ENCODE measurements around the gene C1S. TPM values are rescaled to one million over a fixed set of nuclear protein-coding genes. Genes with fewer than 3 reads are reported as not detected.

The C1S gene
- total RNA-seq, 2 experiments from 2014 or later, result 3.6 to 5.2 TPM

DNA sequence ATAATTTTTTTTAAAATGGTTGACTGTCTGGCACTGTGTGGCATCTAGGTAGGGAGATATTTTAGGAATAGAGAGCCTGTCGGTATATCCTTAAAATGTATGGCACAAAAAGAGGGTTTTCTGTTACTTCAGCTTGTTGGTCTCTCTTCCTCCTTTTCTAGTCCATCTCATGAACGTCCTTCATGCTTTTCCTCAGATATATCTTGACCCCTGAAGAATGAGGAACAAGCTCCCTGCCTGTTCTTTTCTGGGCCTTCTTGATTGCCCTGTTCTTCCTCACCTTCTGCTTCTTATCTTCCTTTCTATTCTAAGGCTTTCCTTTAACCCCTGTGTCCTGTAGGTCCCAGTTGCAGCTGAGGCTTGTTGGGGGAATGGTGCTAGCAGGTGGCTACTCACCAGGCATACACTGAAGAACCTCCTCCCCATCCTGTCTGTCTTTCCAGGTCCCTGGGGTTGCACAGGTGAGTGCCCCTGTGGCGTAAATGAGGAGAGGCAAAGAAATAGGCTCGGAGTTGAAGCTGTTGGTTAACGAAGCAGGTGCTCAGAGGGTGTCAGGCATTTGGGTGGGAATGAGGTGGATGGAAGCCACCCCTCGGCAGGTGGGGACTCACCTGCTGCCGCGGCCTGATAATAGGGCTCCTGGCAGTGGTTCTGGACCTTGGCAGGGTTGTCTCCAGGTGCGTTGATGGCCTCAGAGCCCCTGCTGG lies 38.9 kb downstream of the C1S start:
- DNase-seq (ENCODE audit: low spot score), result no peak
- no peak overlapping the region for H2AFZ ChIP-seq (ENCODE audit: low read length)
- H3K4me2 ChIP-seq (ENCODE audit: low read length), result no peak overlapping the region
- no peaks in the 10 kb centered on the region for H3K79me2 ChIP-seq (ENCODE audit: insufficient read depth, low read depth, low read length)
- no peaks in the 10 kb centered on the region for H3K4me1 ChIP-seq (ENCODE audit: insufficient read depth, low read length, poor library complexity, severe bottlenecking)
- intact Hi-C loops (cut with micrococcal nuclease; ENCODE audit: unreplicated experiment), result no loop called here
- POLR2A ChIA-PET, result interaction anchor here (0.7 kb wide), 1 partner anchor 59 kb away, joined by 3 read pairs; no protein-coding TSS in a partner anchor
- no peaks in the 10 kb centered on the region for H3K36me3 ChIP-seq (ENCODE audit: insufficient read depth, low read length)
- no peaks in the 10 kb centered on the region for H3K9me2 ChIP-seq (ENCODE audit: insufficient read depth, low read length)
- TF ChIP-seq EZH2phosphoT487 (IDR thresholded peaks at IDR 0.05; ENCODE audit: borderline replicate concordance, low read depth, low read length), result no peak
- TF ChIP-seq, protein P1, sequence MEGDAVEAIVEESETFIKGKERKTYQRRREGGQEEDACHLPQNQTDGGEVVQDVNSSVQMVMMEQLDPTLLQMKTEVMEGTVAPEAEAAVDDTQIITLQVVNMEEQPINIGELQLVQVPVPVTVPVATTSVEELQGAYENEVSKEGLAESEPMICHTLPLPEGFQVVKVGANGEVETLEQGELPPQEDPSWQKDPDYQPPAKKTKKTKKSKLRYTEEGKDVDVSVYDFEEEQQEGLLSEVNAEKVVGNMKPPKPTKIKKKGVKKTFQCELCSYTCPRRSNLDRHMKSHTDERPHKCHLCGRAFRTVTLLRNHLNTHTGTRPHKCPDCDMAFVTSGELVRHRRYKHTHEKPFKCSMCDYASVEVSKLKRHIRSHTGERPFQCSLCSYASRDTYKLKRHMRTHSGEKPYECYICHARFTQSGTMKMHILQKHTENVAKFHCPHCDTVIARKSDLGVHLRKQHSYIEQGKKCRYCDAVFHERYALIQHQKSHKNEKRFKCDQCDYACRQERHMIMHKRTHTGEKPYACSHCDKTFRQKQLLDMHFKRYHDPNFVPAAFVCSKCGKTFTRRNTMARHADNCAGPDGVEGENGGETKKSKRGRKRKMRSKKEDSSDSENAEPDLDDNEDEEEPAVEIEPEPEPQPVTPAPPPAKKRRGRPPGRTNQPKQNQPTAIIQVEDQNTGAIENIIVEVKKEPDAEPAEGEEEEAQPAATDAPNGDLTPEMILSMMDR (conservative IDR thresholded peaks at IDR 0.05; ENCODE audit: low read length), result no peak
- CTCF ChIA-PET (ENCODE audit: unreplicated experiment), result no interaction called here
- no peaks in the 10 kb centered on the region for H3K9me3 ChIP-seq (ENCODE audit: low read length)
- no peak overlapping the region for H3K27ac ChIP-seq (ENCODE audit: low read depth, low read length, poor library complexity, severe bottlenecking)
- no peak overlapping the region for H3K4me3 ChIP-seq (ENCODE audit: low read depth, low read length, poor library complexity, severe bottlenecking)
- no TSS peak for BruUV-seq (replicated peaks)
- no peaks in the 10 kb centered on the region for H4K20me1 ChIP-seq (ENCODE audit: insufficient read depth, low read length)

- no peak overlapping the region for H3K4me3 ChIP-seq (ENCODE audit: low read depth, low read length, poor library complexity, severe bottlenecking)
- no peaks in the 10 kb centered on the region for H3K79me2 ChIP-seq (ENCODE audit: insufficient read depth, low read depth, low read length)
- H3K27ac ChIP-seq (ENCODE audit: low read depth, low read length, poor library complexity, severe bottlenecking), result no peak overlapping the region
- H3K4me1 ChIP-seq (ENCODE audit: insufficient read depth, low read length, poor library complexity, severe bottlenecking), result no peaks in the 10 kb centered on the region
- no peaks in the 10 kb centered on the region for H3K9me2 ChIP-seq (ENCODE audit: insufficient read depth, low read length)
- intact Hi-C loops (cut with micrococcal nuclease; ENCODE audit: unreplicated experiment), result no loop called here
- H3K9me3 ChIP-seq (ENCODE audit: low read length), result no peaks in the 10 kb centered on the region
- TF ChIP-seq, protein P1 (conservative IDR thresholded peaks at IDR 0.05; ENCODE audit: low read length), result no peak
- no peak for TF ChIP-seq EZH2phosphoT487 (IDR thresholded peaks at IDR 0.05; ENCODE audit: borderline replicate concordance, low read depth, low read length)
- H4K20me1 ChIP-seq (ENCODE audit: insufficient read depth, low read length), result no peaks in the 10 kb centered on the region
- ChIA-PET CTCF (ENCODE audit: unreplicated experiment) (no interaction called here), POLR2A (no interaction called here)
- no peaks in the 10 kb centered on the region for H3K36me3 ChIP-seq (ENCODE audit: insufficient read depth, low read length)
- BruUV-seq (replicated peaks), result no TSS peak
- DNase-seq (ENCODE audit: low spot score), result no peak
- no peak overlapping the region for H3K4me2 ChIP-seq (ENCODE audit: low read length)
- no peak overlapping the region for H2AFZ ChIP-seq (ENCODE audit: low read length)
These were observed 39.7 kb downstream of the C1S start for GRCh38 chr12:7100239-7100638.

- Histone ChIP-seq H2AFZ (ENCODE audit: low read length) (no peak overlapping the region), H3K4me1 (ENCODE audit: insufficient read depth, low read length, poor library complexity, severe bottlenecking) (no peaks in the 10 kb centered on the region), H3K27ac (ENCODE audit: low read depth, low read length, poor library complexity, severe bottlenecking) (no peak overlapping the region), H3K79me2 (ENCODE audit: insufficient read depth, low read depth, low read length) (no peaks in the 10 kb centered on the region), H3K9me2 (ENCODE audit: insufficient read depth, low read length) (no peaks in the 10 kb centered on the region), H3K4me3 (ENCODE audit: low read depth, low read length, poor library complexity, severe bottlenecking) (no peak overlapping the region), H3K36me3 (ENCODE audit: insufficient read depth, low read length) (no peaks in the 10 kb centered on the region), H3K9me3 (ENCODE audit: low read length) (peaks cover 8% of the 10 kb centered on the region), H4K20me1 (ENCODE audit: insufficient read depth, low read length) (no peaks in the 10 kb centered on the region), H3K4me2 (ENCODE audit: low read length) (no peak overlapping the region)
- DNase-seq (ENCODE audit: low spot score), result no peak
- no TSS peak for BruUV-seq (replicated peaks)
- intact Hi-C loops (cut with micrococcal nuclease; ENCODE audit: unreplicated experiment), result no loop called here
- TF ChIP-seq, protein P1 (conservative IDR thresholded peaks at IDR 0.05; ENCODE audit: low read length), result no peak
- no peak for TF ChIP-seq EZH2phosphoT487 (IDR thresholded peaks at IDR 0.05; ENCODE audit: borderline replicate concordance, low read depth, low read length)
- ChIA-PET CTCF (ENCODE audit: unreplicated experiment) (no interaction called here), POLR2A (no interaction called here)
These were observed 40.7 kb downstream of the C1S start for GRCh38 chr12:7101047-7101693.

All from OCI-LY7 (cell line).